ENCODE results near the gene ZNF629.

ZNF629 gene

GRCh38 chr16:30760001-30760559, 26.9 kb downstream of the ZNF629 start:
- H3K4me3 ChIP-seq (ENCODE audit: low read length) = no peak overlapping the region
- DNase-seq (ENCODE audit: low read depth) = no peak
- TF ChIP-seq CTCF (conservative IDR thresholded peaks at IDR 0.05; ENCODE audit: low read depth, low read length) = no peak

GRCh38 chr16:30758988-30759491, 28.0 kb downstream of the ZNF629 start:
- TF ChIP-seq CTCF (conservative IDR thresholded peaks at IDR 0.05; ENCODE audit: low read depth, low read length) = no peak
- no peak for DNase-seq (ENCODE audit: low read depth)
- H3K4me3 ChIP-seq (ENCODE audit: low read length) = no peak overlapping the region

GRCh38 chr16:30757316-30757715, 29.7 kb downstream of the ZNF629 start:
- no peak for DNase-seq (ENCODE audit: low read depth)
- TF ChIP-seq CTCF (conservative IDR thresholded peaks at IDR 0.05; ENCODE audit: low read depth, low read length) = no peak

DNA sequence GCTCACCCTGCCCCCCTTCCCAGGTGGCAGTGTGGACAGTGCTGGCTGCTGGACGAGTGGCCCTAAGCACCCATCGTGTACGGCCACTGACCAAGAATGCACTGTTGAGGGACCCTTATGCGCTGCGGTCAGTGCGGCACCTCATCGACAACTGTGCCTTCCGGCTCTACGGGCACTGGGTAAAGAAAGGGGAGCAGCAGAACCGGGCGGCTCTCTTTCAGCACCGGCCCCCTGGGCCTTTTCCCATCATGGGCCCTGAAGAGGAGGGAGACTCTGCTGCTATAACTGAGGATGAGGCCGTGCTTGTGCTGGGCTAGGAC, 30.3 kb downstream of the ZNF629 start:
- no peak for TF ChIP-seq CTCF (conservative IDR thresholded peaks at IDR 0.05; ENCODE audit: low read depth, low read length)
- H3K4me3 ChIP-seq (ENCODE audit: low read length) = no peak overlapping the region
- no peak for DNase-seq (ENCODE audit: low read depth)

More at GRCh38 chr16:30757316-30757715, 29.7 kb downstream of the ZNF629 start:
- no peak overlapping the region for H3K4me3 ChIP-seq (ENCODE audit: low read length)

DNA sequence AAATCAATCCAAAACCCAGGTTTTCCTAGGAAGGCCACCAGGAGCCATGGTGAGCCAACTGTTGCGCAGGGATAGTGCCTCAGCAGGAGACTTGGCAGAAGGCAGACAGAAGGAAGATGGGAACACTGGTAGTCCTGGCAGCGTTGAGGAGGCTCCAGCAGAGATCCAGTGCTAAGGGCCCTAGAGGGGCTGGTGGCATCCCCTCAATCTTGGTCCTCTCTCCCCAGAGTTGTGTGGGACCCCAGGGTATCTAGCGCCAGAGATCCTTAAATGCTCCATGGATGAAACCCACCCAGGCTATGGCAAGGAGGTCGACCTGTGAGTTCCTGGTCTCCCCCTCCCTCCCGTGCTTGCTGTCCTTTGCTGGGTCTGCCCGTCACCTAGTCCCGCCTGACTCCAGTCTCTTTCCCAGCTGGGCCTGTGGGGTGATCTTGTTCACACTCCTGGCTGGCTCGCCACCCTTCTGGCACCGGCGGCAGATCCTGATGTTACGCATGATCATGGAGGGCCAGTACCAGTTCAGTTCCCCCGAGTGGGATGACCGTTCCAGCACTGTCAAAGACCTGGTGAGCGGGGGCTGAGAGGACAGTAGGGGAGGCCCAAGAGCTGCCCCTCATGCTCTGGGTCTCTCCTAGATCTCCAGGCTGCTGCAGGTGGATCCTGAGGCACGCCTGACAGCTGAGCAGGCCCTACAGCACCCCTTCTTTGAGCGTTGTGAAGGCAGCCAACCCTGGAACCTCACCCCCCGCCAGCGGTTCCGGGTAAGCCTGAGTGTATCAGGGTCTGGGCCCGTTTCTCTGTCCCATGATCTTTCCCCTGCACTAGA, 30.8 kb downstream of the ZNF629 start:
- no peak for TF ChIP-seq CTCF (conservative IDR thresholded peaks at IDR 0.05; ENCODE audit: low read depth, low read length)
- no peak for DNase-seq (ENCODE audit: low read depth)
- no peak overlapping the region for H3K4me3 ChIP-seq (ENCODE audit: low read length)

DNA sequence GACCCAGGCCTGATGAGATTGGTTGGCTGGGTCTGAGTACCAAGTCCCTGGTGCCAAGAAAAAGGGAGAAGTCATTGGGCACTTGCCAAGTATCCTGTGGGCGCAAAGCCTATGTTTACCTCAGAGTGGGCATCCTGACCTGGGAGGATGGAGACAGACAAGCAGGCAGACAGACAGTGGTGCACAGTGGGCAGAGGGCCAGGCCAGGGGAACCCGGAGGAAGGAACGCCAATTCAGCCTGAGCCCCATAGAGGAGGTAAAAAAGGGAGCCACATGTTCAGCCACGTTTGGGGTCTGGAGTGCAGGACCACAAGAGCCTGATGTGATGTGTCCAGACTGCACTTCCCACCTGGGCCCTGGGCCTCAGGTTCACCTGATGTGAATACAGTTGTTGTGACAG, 33.4 kb downstream of the ZNF629 start:
- no peak for TF ChIP-seq CTCF (conservative IDR thresholded peaks at IDR 0.05; ENCODE audit: low read depth, low read length)
- no peak overlapping the region for H3K4me3 ChIP-seq (ENCODE audit: low read length)
- DNase-seq (ENCODE audit: low read depth) = no peak
